Endodermal cell (in vitro differentiated cells): ENCODE data around the gene GDF9. TPM values are rescaled to one million over a fixed set of nuclear protein-coding genes. Genes with fewer than 3 reads are reported as not detected.
A peak's percentile ranks its signal among the peaks of the same experiment; 100 is the strongest.

Experiments
- DNase-seq: peaks from one replicate; pipeline ENCODE4 v3.0.0-alpha.2; 2017
- H3K27ac ChIP-seq: 2 replicates; pipeline ENCODE4 v1.5.1; 2013; ENCODE audit warnings: mild to moderate bottlenecking, low read depth, low read length, moderate library complexity
- H3K27me3 ChIP-seq: 2 replicates; pipeline ENCODE4 v1.6.1; 2013; ENCODE audit warnings: mild to moderate bottlenecking, low read length, moderate library complexity; ENCODE audit not compliant: insufficient read depth, control insufficient read depth, poor library complexity, severe bottlenecking
- H3K36me3 ChIP-seq: 2 replicates; pipeline ENCODE4 v1.7.0; 2013; ENCODE audit warnings: mild to moderate bottlenecking, low read length, moderate library complexity; ENCODE audit not compliant: control insufficient read depth, insufficient read depth
- H3K4me1 ChIP-seq: one replicate; pipeline ENCODE4 v1.7.0; 2013; ENCODE audit warnings: low read length; ENCODE audit not compliant: control insufficient read depth, insufficient read depth
- H3K4me3 ChIP-seq: 2 replicates; pipeline ENCODE4 v1.5.1; 2013; ENCODE audit warnings: mild to moderate bottlenecking, low read length, moderate library complexity
- H3K9ac ChIP-seq: 2 replicates; pipeline ENCODE4 v1.6.1; 2013; ENCODE audit warnings: mild to moderate bottlenecking, low read length, moderate library complexity; ENCODE audit not compliant: poor library complexity, severe bottlenecking; ENCODE audit errors: extremely low read depth
- H3K9me3 ChIP-seq: 2 replicates; pipeline ENCODE4 v1.6.1; 2013; ENCODE audit warnings: mild to moderate bottlenecking, low read length, moderate library complexity; ENCODE audit not compliant: control insufficient read depth
- H3K27ac Mint-ChIP-seq: 2 replicates; pipeline ENCODE4 v1.8.0; 2020; ENCODE audit warnings: mixed read lengths
- H3K27me3 Mint-ChIP-seq: 2 replicates; pipeline ENCODE4 v1.8.0; 2021; ENCODE audit warnings: mild to moderate bottlenecking, mixed read lengths; ENCODE audit not compliant: insufficient read depth
- H3K36me3 Mint-ChIP-seq: 2 replicates; pipeline ENCODE4 v1.8.0; 2020; ENCODE audit warnings: low read depth, mixed read lengths
- H3K4me1 Mint-ChIP-seq: 2 replicates; pipeline ENCODE4 v1.8.0; 2020; ENCODE audit warnings: mixed read lengths
- H3K4me3 Mint-ChIP-seq: 2 replicates; pipeline ENCODE4 v1.8.0; 2020; ENCODE audit warnings: mild to moderate bottlenecking, moderate library complexity, mixed read lengths
- H3K9me3 Mint-ChIP-seq: 2 replicates; pipeline ENCODE4 v1.8.0; 2020; ENCODE audit warnings: mild to moderate bottlenecking, mixed read lengths
- WGBS, 2 experiments: methylation state at CpG; one replicate each; pipeline versions ENCODE4 v1.1.5 to v1.1.7; 2013; ENCODE audit warnings: missing lambda C conversion rate in 2 of 2, mixed read lengths in 1 of 2; ENCODE audit not compliant: insufficient coverage in 1 of 2, insufficient read length in 1 of 2; 5-methylcytosine and 5-hydroxymethylcytosine counted together
- total RNA-seq, 2 donors: library from RNA; stranded (reverse); fragmentation: NEBNext Ultra II Directional in 1 of 2; extraction: Animal tissue kit (Norgen Biotek cat#: 25700) in 1 of 2; gene quantifications; 2 replicates in 1 of 2; 3 replicates in 1 of 2; pipeline ENCODE4 v1.2.1, GENCODE V29; 2021
- TF ChIP-seq, protein P1 (sequence below): fragments of 200-600 bp; sonication (generic); conservative IDR thresholded peaks from 2 replicates; pipeline ENCODE4 v1.5.0; 2021; ENCODE audit warnings: antibody characterized with exemption, mild to moderate bottlenecking

The GDF9 gene
- total RNA-seq, 2 donors from 2014 or later, result 0.26 to 0.33 TPM

DNA sequence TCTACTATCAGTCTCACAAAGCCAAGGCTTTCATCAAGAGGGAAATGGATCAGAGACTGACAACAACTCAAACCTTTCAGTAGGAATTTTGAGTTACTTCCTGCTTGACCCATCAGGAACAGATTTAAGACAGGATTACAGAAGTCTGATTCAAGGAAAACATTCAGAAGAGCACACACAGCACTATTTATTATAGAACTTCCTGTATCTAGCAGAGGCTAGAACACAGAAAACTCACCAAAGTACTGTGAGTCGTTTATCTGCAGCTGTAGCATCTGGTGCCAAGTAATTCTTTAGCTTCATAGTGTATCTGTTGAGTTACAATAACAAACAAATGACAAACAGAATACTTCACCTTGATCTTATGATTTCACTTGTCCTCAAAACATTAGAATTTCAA, 21.0 kb upstream of the GDF9 start:
- no peak for DNase-seq
- Mint-ChIP-seq H3K36me3 (peaks cover 65% of the 10 kb centered on the region), H3K4me1 (no peaks in the 10 kb centered on the region), H3K4me3 (no peak overlapping the region), H3K27me3 (no peaks in the 10 kb centered on the region), H3K27ac (no peak overlapping the region), H3K9me3 (no peaks in the 10 kb centered on the region)
- no peaks in the 10 kb centered on the region for H3K9me3 ChIP-seq
- H3K4me1 ChIP-seq, result peaks cover 7% of the 10 kb centered on the region
- H3K27ac ChIP-seq, result no peak overlapping the region
- peaks cover 95% of the 10 kb centered on the region for H3K36me3 ChIP-seq
- no peak overlapping the region for H3K4me3 ChIP-seq
- no peaks in the 10 kb centered on the region for H3K27me3 ChIP-seq
- 83 to 100% methylated on average over 1 of the region's 1 CpG for WGBS, 2 experiments
- H3K9ac ChIP-seq, result no peak overlapping the region
- TF ChIP-seq, protein P1, sequence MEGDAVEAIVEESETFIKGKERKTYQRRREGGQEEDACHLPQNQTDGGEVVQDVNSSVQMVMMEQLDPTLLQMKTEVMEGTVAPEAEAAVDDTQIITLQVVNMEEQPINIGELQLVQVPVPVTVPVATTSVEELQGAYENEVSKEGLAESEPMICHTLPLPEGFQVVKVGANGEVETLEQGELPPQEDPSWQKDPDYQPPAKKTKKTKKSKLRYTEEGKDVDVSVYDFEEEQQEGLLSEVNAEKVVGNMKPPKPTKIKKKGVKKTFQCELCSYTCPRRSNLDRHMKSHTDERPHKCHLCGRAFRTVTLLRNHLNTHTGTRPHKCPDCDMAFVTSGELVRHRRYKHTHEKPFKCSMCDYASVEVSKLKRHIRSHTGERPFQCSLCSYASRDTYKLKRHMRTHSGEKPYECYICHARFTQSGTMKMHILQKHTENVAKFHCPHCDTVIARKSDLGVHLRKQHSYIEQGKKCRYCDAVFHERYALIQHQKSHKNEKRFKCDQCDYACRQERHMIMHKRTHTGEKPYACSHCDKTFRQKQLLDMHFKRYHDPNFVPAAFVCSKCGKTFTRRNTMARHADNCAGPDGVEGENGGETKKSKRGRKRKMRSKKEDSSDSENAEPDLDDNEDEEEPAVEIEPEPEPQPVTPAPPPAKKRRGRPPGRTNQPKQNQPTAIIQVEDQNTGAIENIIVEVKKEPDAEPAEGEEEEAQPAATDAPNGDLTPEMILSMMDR, result no peak

DNA sequence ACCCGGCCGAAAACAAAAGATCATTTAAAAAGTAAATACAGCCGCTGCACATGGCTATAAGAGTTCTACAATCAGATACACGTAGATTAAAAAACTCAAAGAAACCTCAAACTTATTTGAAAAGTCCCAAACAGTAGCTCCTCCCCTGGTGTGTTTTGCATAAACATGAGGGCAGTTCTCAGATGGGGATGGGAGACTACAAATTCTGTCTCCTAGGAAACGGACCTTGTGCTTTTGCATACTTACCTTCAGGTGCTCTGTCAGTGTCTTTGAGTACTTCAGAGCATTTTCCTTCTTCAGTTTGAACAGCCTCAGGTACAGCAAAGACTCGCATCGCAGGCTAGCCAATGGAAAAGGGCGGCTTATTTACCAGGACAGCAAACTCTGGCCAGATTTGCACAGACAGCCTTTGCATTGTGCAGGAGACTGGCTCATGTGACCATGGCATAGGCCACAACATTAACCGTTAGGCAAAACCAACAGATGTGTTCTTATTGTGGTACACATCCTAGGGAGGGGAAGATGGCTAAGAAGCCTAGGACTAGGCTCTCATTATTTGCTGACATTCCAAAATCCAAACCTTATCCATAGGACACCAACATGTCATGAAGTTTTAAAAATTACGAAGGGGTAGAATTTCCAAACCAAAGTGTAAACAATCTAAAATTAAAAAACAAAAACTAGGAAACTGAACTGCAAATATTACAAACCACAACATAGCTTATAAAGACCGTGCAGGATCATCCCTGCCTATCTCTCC, 20.0 kb upstream of the GDF9 start:
- H3K9me3 ChIP-seq, result no peaks in the 10 kb centered on the region
- WGBS, 2 experiments, result 94 to 100% methylated on average over 6 to 11 of the region's 11 CpGs
- no peaks in the 10 kb centered on the region for H3K27me3 Mint-ChIP-seq
- peaks cover 94% of the 10 kb centered on the region for H3K36me3 ChIP-seq
- no peak overlapping the region for H3K4me3 Mint-ChIP-seq
- no peak overlapping the region for H3K9ac ChIP-seq
- TF ChIP-seq, protein P1, result no peak
- peaks cover 7% of the 10 kb centered on the region for H3K4me1 ChIP-seq
- peak overlapping the region; percentile 16 for H3K27ac Mint-ChIP-seq
- no peak overlapping the region for H3K27ac ChIP-seq
- DNase-seq, result no peak
- no peaks in the 10 kb centered on the region for H3K9me3 Mint-ChIP-seq
- no peak overlapping the region for H3K4me3 ChIP-seq
- no peaks in the 10 kb centered on the region for H3K4me1 Mint-ChIP-seq
- no peaks in the 10 kb centered on the region for H3K27me3 ChIP-seq
- peaks cover 66% of the 10 kb centered on the region for H3K36me3 Mint-ChIP-seq

GRCh38 chr5:132884548-132884947, 18.3 kb upstream of the GDF9 start:
- no peak overlapping the region for H3K4me3 Mint-ChIP-seq
- Histone ChIP-seq H3K27ac (no peak overlapping the region), H3K36me3 (peaks cover 98% of the 10 kb centered on the region), H3K4me3 (no peak overlapping the region), H3K4me1 (peaks cover 7% of the 10 kb centered on the region), H3K27me3 (no peaks in the 10 kb centered on the region), H3K9me3 (no peaks in the 10 kb centered on the region), H3K9ac (no peak overlapping the region)
- peaks cover 72% of the 10 kb centered on the region for H3K36me3 Mint-ChIP-seq
- 74 to 100% methylated on average over 1 of the region's 2 CpGs for WGBS, 2 experiments
- H3K27ac Mint-ChIP-seq, result no peak overlapping the region
- DNase-seq, result no peak
- no peaks in the 10 kb centered on the region for H3K9me3 Mint-ChIP-seq
- no peaks in the 10 kb centered on the region for H3K27me3 Mint-ChIP-seq
- H3K4me1 Mint-ChIP-seq, result no peaks in the 10 kb centered on the region
- TF ChIP-seq, protein P1, result no peak
